MM.1S (cell line): ENCODE measurements around the gene AGAP2.

Experiments
- EZH2phosphoT487 ChIP-seq: fragments of 300-600 bp; sonication (generic); IDR thresholded peaks from 2 replicates; pipeline ENCODE4 v1.6.1; 2018; ENCODE audit warnings: antibody characterized with exemption, low read length
- TF ChIP-seq, protein P1 (sequence below): fragments of 300-600 bp; sonication (generic); IDR thresholded peaks from 2 replicates; pipeline ENCODE4 v1.5.1; 2016; ENCODE audit warnings: antibody characterized with exemption, low read length, mixed read lengths

DNA sequence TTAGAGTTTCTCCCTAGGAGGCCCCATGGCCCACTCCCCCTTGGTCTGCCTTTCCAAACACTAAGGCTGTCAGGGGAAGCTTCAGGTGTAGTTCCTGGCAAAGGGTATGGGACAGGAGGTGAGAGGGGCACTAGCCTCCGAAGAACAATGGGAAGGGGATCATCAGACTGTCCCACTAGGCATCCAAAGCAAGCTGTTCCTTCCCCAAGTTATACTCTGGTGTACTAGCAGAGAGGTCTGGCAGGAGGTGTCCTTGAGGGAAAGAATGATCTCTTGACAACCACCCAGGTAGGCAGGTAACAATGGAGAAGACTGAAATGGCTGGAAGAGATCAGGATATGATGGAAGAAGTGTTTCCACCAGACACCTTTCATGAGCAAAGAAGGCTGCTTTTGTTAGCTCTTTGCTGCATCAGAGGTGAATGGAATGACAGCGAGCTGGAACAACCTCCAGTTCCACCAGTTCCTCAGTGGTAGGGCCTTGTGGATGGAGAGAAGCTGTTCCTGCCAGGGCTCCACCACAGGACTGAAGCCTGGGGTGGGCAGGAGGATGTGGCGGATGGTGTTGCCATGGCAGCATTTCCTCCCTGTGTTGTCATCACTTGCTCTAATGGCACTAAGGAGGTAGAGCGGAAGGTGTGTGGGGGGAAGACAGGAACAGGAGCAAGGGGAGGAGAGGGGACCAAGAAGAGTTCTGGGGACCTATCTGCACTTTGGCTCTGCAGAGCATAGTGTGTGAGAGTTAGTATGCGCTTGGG, 2.3 kb upstream of the AGAP2 start:
- TF ChIP-seq, protein P1, sequence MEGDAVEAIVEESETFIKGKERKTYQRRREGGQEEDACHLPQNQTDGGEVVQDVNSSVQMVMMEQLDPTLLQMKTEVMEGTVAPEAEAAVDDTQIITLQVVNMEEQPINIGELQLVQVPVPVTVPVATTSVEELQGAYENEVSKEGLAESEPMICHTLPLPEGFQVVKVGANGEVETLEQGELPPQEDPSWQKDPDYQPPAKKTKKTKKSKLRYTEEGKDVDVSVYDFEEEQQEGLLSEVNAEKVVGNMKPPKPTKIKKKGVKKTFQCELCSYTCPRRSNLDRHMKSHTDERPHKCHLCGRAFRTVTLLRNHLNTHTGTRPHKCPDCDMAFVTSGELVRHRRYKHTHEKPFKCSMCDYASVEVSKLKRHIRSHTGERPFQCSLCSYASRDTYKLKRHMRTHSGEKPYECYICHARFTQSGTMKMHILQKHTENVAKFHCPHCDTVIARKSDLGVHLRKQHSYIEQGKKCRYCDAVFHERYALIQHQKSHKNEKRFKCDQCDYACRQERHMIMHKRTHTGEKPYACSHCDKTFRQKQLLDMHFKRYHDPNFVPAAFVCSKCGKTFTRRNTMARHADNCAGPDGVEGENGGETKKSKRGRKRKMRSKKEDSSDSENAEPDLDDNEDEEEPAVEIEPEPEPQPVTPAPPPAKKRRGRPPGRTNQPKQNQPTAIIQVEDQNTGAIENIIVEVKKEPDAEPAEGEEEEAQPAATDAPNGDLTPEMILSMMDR: no peak
- TF ChIP-seq EZH2phosphoT487: no peak
